Heart left ventricle (tissue), 16 donors: Measurements from ENCODE around the gene AFAP1L2. TPM values are rescaled to one million over a fixed set of nuclear protein-coding genes. Genes with fewer than 3 reads are reported as not detected.

Experiments used
- ATAC-seq, 4 donors: fragments of 200-7000 bp; cut with Tn5 transposase; one replicate each; pipeline ENCODE4 v1.9.1; 2020 to 2022; ENCODE audit warnings: moderate library complexity in 4 of 4, mild to moderate bottlenecking in 3 of 4, moderate number of reproducible peaks in 1 of 4
- DNase-seq, 5 donors: peaks; one replicate each; pipeline ENCODE4 v3.0.0-alpha.2; 2020
- H3K27ac ChIP-seq, 12 donors: fragments of 200-600 bp; sonication (generic) in 4 of 12; one replicate each; pipeline versions ENCODE4 v1.5.0 to v1.8.0; 2016 to 2022; ENCODE audit warnings: mild to moderate bottlenecking in 2 of 12
- H3K27me3 ChIP-seq, 9 donors: fragments of 200-600 bp; sonication (generic) in 2 of 9; one replicate each; pipeline versions ENCODE4 v1.5.1 to v1.8.0; 2016 to 2022; ENCODE audit warnings: mild to moderate bottlenecking in 3 of 9
- H3K36me3 ChIP-seq, 9 donors: fragments of 200-600 bp; sonication (generic) in 2 of 9; one replicate each; pipeline versions ENCODE4 v1.5.0 to v1.8.0; 2018 to 2022; ENCODE audit warnings: mild to moderate bottlenecking in 2 of 9
- H3K4me1 ChIP-seq, 12 donors: fragments of 200-600 bp; sonication (generic) in 4 of 12; one replicate each; pipeline versions ENCODE4 v1.5.0 to v1.8.0; 2016 to 2022; ENCODE audit warnings: mild to moderate bottlenecking in 3 of 12
- H3K4me3 ChIP-seq, 12 donors: fragments of 200-600 bp; sonication (generic) in 4 of 12; one replicate each; pipeline versions ENCODE4 v1.5.0 to v1.8.0; 2017 to 2022; ENCODE audit warnings: mild to moderate bottlenecking in 9 of 12, moderate library complexity in 4 of 12
- H3K9me3 ChIP-seq, 12 donors: fragments of 200-600 bp; sonication (generic) in 4 of 12; one replicate each; pipeline versions ENCODE4 v1.5.0 to v1.8.0; 2016 to 2022; ENCODE audit warnings: mild to moderate bottlenecking in 1 of 12
- CTCF ChIP-seq, 12 donors: fragments of 200-600 bp; sonication (generic) in 4 of 12; IDR thresholded peaks; one replicate each; pipeline versions ENCODE4 v1.5.0 to v1.8.0; 2018 to 2022; ENCODE audit warnings: antibody characterized with exemption in 12 of 12, mild to moderate bottlenecking in 5 of 12
- POLR2A ChIP-seq, 2 donors: fragments of 450-650 bp; IDR thresholded peaks; one replicate each; pipeline ENCODE4 v1.6.1; 2017; ENCODE audit warnings: antibody characterized with exemption in 2 of 2, mild to moderate bottlenecking in 2 of 2, moderate library complexity in 2 of 2
- WGBS, 4 donors: extraction: QIAGEN DNeasy Blood & Tissue Kit in 2 of 4; methylation state at CpG; one replicate each; pipeline versions ENCODE4 v1.1.5 to v1.1.7; 2013 to 2018; 5-methylcytosine and 5-hydroxymethylcytosine counted together
- intact Hi-C, 10 donors: fragments of 100-400 bp; cut with DNase I; formaldehyde crosslinking; loops; one replicate each; pipeline versions ENCODE4 v1.11.1 to v1.14.2; 2022
- polyA plus RNA-seq, 2 donors: library from polyadenylated mRNA; stranded (reverse); fragments of 200-250 nt; gene quantifications; one replicate each; pipeline ENCODE4 v1.2.3, GENCODE V29; 2013
- total RNA-seq, 9 donors: library from RNA; depleted of rRNA in 2 of 9; stranded (reverse); fragments of >200 nt in 2 of 9; fragmentation: NEBNext Ultra II Directional in 3 of 9; extraction: Animal tissue kit (Norgen Biotek cat#: 25700) in 3 of 9; gene quantifications; one replicate each; pipeline versions ENCODE4 v1.1.0 to v1.2.4, GENCODE V29; 2016 to 2023
- donor health status: ischemic (EF 13 %, LVEDD 7.1; RV severe dilation, severe dysfunction).
- donor health status: healthy with polysubstance abuse.
- donor health status: DM: no; HTN: yes; CAD: no.
- donor health status: DM: no; HTN: no; CAD: no.
- donor health status: ischemic (EF 25% LVEDD 6.9; RV normal size, moderate dysfunction).
- donor health status: ischemic (EF 25% LVEDD 5.7; RV mildly dilated, moderate dysfunction).
- donor health status: healthy.
- donor health status: DM: yes; HTN: yes; CAD: no.
- donor health status: ischemic (EF 35%, LVEDD 5.7; RV mildly dilated, moderate dysfunction).
- donor health status: nonischemic (EF 11% LVEDD 7.7; RV severe dilation, severe dysfunction).
- donor health status: DM: yes; HTN: yes; CAD: no.
- donor health status: PGD.
- donor health status: ischemic (EF 29% LVEDD 5.4; RV normal size, mild dysfunction).
- donor health status: nonischemic (EF 23%, LVEDD 6.1; RV moderate dilation, normal function).

Gene AFAP1L2
- total and polyA plus RNA-seq, 11 donors, result 2.8 to 8.2 (median 4.3) TPM

- peaks cover 0 to 24% (median 10%) of the 10 kb centered on the region in 12 donors for H3K4me1 ChIP-seq
- 90 to 98% (median 96%) methylated on average over 13 to 16 of the region's 16 CpGs for WGBS, 4 donors
- H3K9me3 ChIP-seq, result peaks cover 0 to 18% (median 11%) of the 10 kb centered on the region in 12 donors
- ATAC-seq (no peak), DNase-seq (no peak)
- no peaks in the 10 kb centered on the region for H3K27me3 ChIP-seq
- no peak for TF ChIP-seq POLR2A (IDR thresholded peaks at IDR 0.05)
- no peak for TF ChIP-seq CTCF (IDR thresholded peaks at IDR 0.05)
- no peak overlapping the region for H3K27ac ChIP-seq
- intact Hi-C loops, result loop anchor here (5.0 to 10.0 kb wide), 17 partner anchors 102 to 525 kb away; partner anchors contain the start of genes AFAP1L2 (in 5 of the 10) and FHIP2A (in 3 of the 10)
- H3K4me3 ChIP-seq, result no peak overlapping the region
- H3K36me3 ChIP-seq, result peaks cover 0 to 48% (median 29%) of the 10 kb centered on the region in 9 donors
Measured at GRCh38 chr10:114300036-114300645, 104.2 kb downstream of the AFAP1L2 start.

GRCh38 chr10:114297136-114297705 lies 107.1 kb downstream of the AFAP1L2 start:
- Histone ChIP-seq H3K27me3 (no peaks in the 10 kb centered on the region), H3K27ac (no peak overlapping the region), H3K9me3 (peaks cover 0 to 23% (median 13%) of the 10 kb centered on the region in 12 donors), H3K4me1 (peaks cover 0 to 9% (median 0%) of the 10 kb centered on the region in 12 donors), H3K4me3 (no peak overlapping the region), H3K36me3 (peaks cover 0 to 48% (median 29%) of the 10 kb centered on the region in 9 donors)
- DNase-seq, result peak in 1 of 5 donors; percentile 34
- WGBS, 4 donors, result 97 to 99% (median 98%) methylated on average over 9 to 14 of the region's 14 CpGs
- ATAC-seq, result peak in 1 of 4 donors; percentile 21
- intact Hi-C loops, result no loop called here
- TF ChIP-seq CTCF (IDR thresholded peaks at IDR 0.05) (no peak), POLR2A (IDR thresholded peaks at IDR 0.05) (no peak)

GRCh38 chr10:114295393-114295792 lies 108.9 kb downstream of the AFAP1L2 start:
- TF ChIP-seq POLR2A (IDR thresholded peaks at IDR 0.05) (no peak), CTCF (IDR thresholded peaks at IDR 0.05) (no peak)
- DNase-seq, result no peak
- Histone ChIP-seq H3K27me3 (no peaks in the 10 kb centered on the region), H3K27ac (peak overlapping the region in 1 of 12 donors; percentile 24), H3K4me1 (peaks cover 0 to 6% (median 0%) of the 10 kb centered on the region in 12 donors), H3K9me3 (peaks cover 0 to 23% (median 13%) of the 10 kb centered on the region in 12 donors), H3K4me3 (no peak overlapping the region), H3K36me3 (peaks cover 0 to 46% (median 25%) of the 10 kb centered on the region in 9 donors)
- WGBS, 4 donors, result 0 to 53% (median 0%) methylated on average over 1 of the region's 1 CpG
- intact Hi-C loops, result no loop called here
- no peak for ATAC-seq

GRCh38 chr10:114294549-114294948 lies 109.8 kb downstream of the AFAP1L2 start:
- TF ChIP-seq CTCF (IDR thresholded peaks at IDR 0.05) (no peak), POLR2A (IDR thresholded peaks at IDR 0.05) (no peak)
- peaks cover 0 to 6% (median 0%) of the 10 kb centered on the region in 12 donors for H3K4me1 ChIP-seq
- H3K36me3 ChIP-seq, result peaks cover 0 to 38% (median 22%) of the 10 kb centered on the region in 9 donors
- peak in 2 of 4 donors; percentile 18 to 41 for ATAC-seq
- peaks cover 0 to 23% (median 13%) of the 10 kb centered on the region in 12 donors for H3K9me3 ChIP-seq
- H3K27ac ChIP-seq, result no peak overlapping the region
- intact Hi-C loops, result no loop called here
- no peak overlapping the region for H3K4me3 ChIP-seq
- H3K27me3 ChIP-seq, result no peaks in the 10 kb centered on the region
- DNase-seq, result no peak
